CD4-positive, alpha-beta T cell (primary cell): ENCODE measurements around the gene CGNL1. TPM values are rescaled to one million over a fixed set of nuclear protein-coding genes. Genes with fewer than 3 reads are reported as not detected.

Source experiments
- ATAC-seq: fragments of 200-7000 bp; cut with Tn5 transposase; one replicate; pipeline ENCODE4 v1.10.0; 2022; ENCODE audit warnings: mild to moderate bottlenecking; ENCODE audit not compliant: poor library complexity
- CTCF ChIA-PET: fragments of 350-600 bp; sonication (Branson Sonifier 250); formaldehyde crosslinking; loops from one replicate; lab custom pipeline; 2021; ENCODE audit warnings: antibody characterized with exemption, inconsistent platforms; lab: Charles Lee
- POLR2A ChIA-PET: fragments of 350-600 bp; sonication (Branson Sonifier 250); formaldehyde crosslinking; loops from one replicate; lab custom pipeline; 2021; ENCODE audit warnings: antibody characterized with exemption, inconsistent platforms; lab: Charles Lee
- DNase-seq, 14 experiments: peaks; one replicate each; pipeline ENCODE4 v3.0.0-alpha.2; 2013 to 2020; ENCODE audit warnings: mixed read lengths in 2 of 14
- H3K27ac ChIP-seq, 2 donors: one replicate each; pipeline versions ENCODE4 v1.5.1 to v1.7.0; 2013; ENCODE audit warnings: low read length in 2 of 2, low read depth in 1 of 2, mild to moderate bottlenecking in 1 of 2
- H3K27me3 ChIP-seq, 2 experiments: 1 replicate in 1 of 2; 2 replicates in 1 of 2; pipeline versions ENCODE4 v1.6.1 to v1.7.0; 2013; ENCODE audit warnings: low read length in 2 of 2, control low read depth in 1 of 2, mild to moderate bottlenecking in 1 of 2, moderate library complexity in 1 of 2; ENCODE audit not compliant: insufficient read depth in 2 of 2, control insufficient read depth in 1 of 2
- H3K36me3 ChIP-seq: one replicate; pipeline ENCODE4 v1.6.1; 2013; ENCODE audit warnings: low read length, control low read depth; ENCODE audit not compliant: insufficient read depth
- H3K4me1 ChIP-seq: one replicate; pipeline ENCODE4 v1.6.1; 2013; ENCODE audit warnings: low read length, control low read depth; ENCODE audit not compliant: insufficient read depth
- H3K4me3 ChIP-seq: one replicate; pipeline ENCODE4 v1.5.1; 2013; ENCODE audit warnings: mild to moderate bottlenecking, low read length, moderate library complexity
- H3K9me3 ChIP-seq, 2 experiments: 1 replicate in 1 of 2; 2 replicates in 1 of 2; pipeline versions ENCODE4 v1.6.1 to v1.7.0; 2013; ENCODE audit warnings: low read length in 2 of 2, mild to moderate bottlenecking in 2 of 2, control low read depth in 1 of 2, moderate library complexity in 1 of 2; ENCODE audit not compliant: control insufficient read depth in 1 of 2, insufficient read depth in 1 of 2
- H3K27ac Mint-ChIP-seq: one replicate; pipeline ENCODE4 v1.8.0; 2020; ENCODE audit warnings: mixed read lengths
- H3K27me3 Mint-ChIP-seq: one replicate; pipeline ENCODE4 v1.8.0; 2021; ENCODE audit warnings: mixed read lengths
- H3K36me3 Mint-ChIP-seq: one replicate; pipeline ENCODE4 v1.8.0; 2021; ENCODE audit warnings: low read depth, mixed read lengths
- H3K4me1 Mint-ChIP-seq: one replicate; pipeline ENCODE4 v1.8.0; 2021; ENCODE audit warnings: low read depth, mixed read lengths
- H3K4me3 Mint-ChIP-seq: one replicate; pipeline ENCODE4 v1.8.0; 2020; ENCODE audit warnings: mild to moderate bottlenecking, mixed read lengths
- H3K9me3 Mint-ChIP-seq: one replicate; pipeline ENCODE4 v1.8.0; 2020; ENCODE audit warnings: mixed read lengths
- CTCF ChIP-seq: fragments of 200-600 bp; IDR thresholded peaks from one replicate; pipeline ENCODE4 v1.8.0; 2022; ENCODE audit warnings: antibody characterized with exemption, mild to moderate bottlenecking
- intact Hi-C, 2 experiments: fragments of 100-400 bp; cut with DNase I in 1 of 2; cut with micrococcal nuclease in 1 of 2; formaldehyde crosslinking; loops; one replicate each; pipeline versions ENCODE4 v1.15.1 to v1.9.0; 2023 to 2025; cut with DNase I, micrococcal nuclease
- total RNA-seq, 174 experiments: library from RNA in 2 of 174; stranded (reverse) in 2 of 174; gene quantifications; one replicate each; pipeline ENCODE4 v1.2.3 and lab custom pipeline; 2021 to 2026

CGNL1 gene
- total RNA-seq, 2 experiments from 2014 or later, result not detected

- H3K4me1 ChIP-seq, result no peaks in the 10 kb centered on the region
- no peaks in the 10 kb centered on the region for H3K36me3 Mint-ChIP-seq
- H3K27me3 ChIP-seq, result peaks cover 0 to 8% of the 10 kb centered on the region in 2 experiments
- H3K36me3 ChIP-seq, result no peaks in the 10 kb centered on the region
- ATAC-seq (no peak), DNase-seq (no peak)
- no peaks in the 10 kb centered on the region for H3K4me1 Mint-ChIP-seq
- H3K9me3 ChIP-seq, result no peaks in the 10 kb centered on the region
- H3K4me3 ChIP-seq, result no peak overlapping the region
- H3K27me3 Mint-ChIP-seq, result peaks cover 7% of the 10 kb centered on the region
- no peak overlapping the region for H3K27ac ChIP-seq
- intact Hi-C loops, result loop anchor here in 1 of 2 experiments (5.0 kb wide), 2 partner anchors 382 to 1032 kb away; no protein-coding TSS in a partner anchor
- H3K9me3 Mint-ChIP-seq, result no peaks in the 10 kb centered on the region
- POLR2A ChIA-PET, result no interaction called here
- H3K27ac Mint-ChIP-seq, result no peak overlapping the region
- H3K4me3 Mint-ChIP-seq, result no peak overlapping the region
- no peak for TF ChIP-seq CTCF
- CTCF ChIA-PET, result interaction anchor here (0.7 to 1.9 kb wide), 3 partner anchors 13 to 188 kb away, joined by 3 to 5 read pairs (median 3); no protein-coding TSS in a partner anchor
Observed at GRCh38 chr15:57528940-57529565, 152.7 kb downstream of the CGNL1 start.

GRCh38 chr15:57529748-57530147 lies 153.4 kb downstream of the CGNL1 start:
- Mint-ChIP-seq H3K9me3 (no peaks in the 10 kb centered on the region), H3K27ac (no peak overlapping the region), H3K36me3 (no peaks in the 10 kb centered on the region), H3K4me3 (no peak overlapping the region), H3K4me1 (no peaks in the 10 kb centered on the region), H3K27me3 (peaks cover 7% of the 10 kb centered on the region)
- Histone ChIP-seq H3K27ac (no peak overlapping the region), H3K4me3 (no peak overlapping the region), H3K27me3 (peaks cover 0 to 8% of the 10 kb centered on the region in 2 experiments), H3K36me3 (no peaks in the 10 kb centered on the region), H3K4me1 (no peaks in the 10 kb centered on the region), H3K9me3 (no peaks in the 10 kb centered on the region)
- ATAC-seq, result no peak
- POLR2A ChIA-PET, result no interaction called here
- TF ChIP-seq CTCF, result no peak
- CTCF ChIA-PET, result no interaction called here
- intact Hi-C loops, result loop anchor here in 1 of 2 experiments (5.0 kb wide), 2 partner anchors 382 to 1032 kb away; no protein-coding TSS in a partner anchor
- no peak for DNase-seq

- Histone ChIP-seq H3K27ac (no peak overlapping the region), H3K4me3 (no peak overlapping the region), H3K4me1 (no peaks in the 10 kb centered on the region), H3K9me3 (no peaks in the 10 kb centered on the region), H3K27me3 (peaks cover 0 to 5% of the 10 kb centered on the region in 2 experiments), H3K36me3 (no peaks in the 10 kb centered on the region)
- intact Hi-C loops, result no loop called here
- Mint-ChIP-seq H3K9me3 (no peaks in the 10 kb centered on the region), H3K4me1 (no peaks in the 10 kb centered on the region), H3K27ac (no peak overlapping the region), H3K4me3 (no peak overlapping the region), H3K36me3 (no peaks in the 10 kb centered on the region), H3K27me3 (no peaks in the 10 kb centered on the region)
- TF ChIP-seq CTCF, result no peak
- POLR2A ChIA-PET, result no interaction called here
- no peak for ATAC-seq
- CTCF ChIA-PET, result no interaction called here
- DNase-seq, result no peak
Observed at GRCh38 chr15:57532731-57533447, 156.6 kb downstream of the CGNL1 start.
